NB4 (cell line): ENCODE results near the gene CDKAL1.

ENCODE experiments used
- MYC ChIP-seq: IDR thresholded peaks from 2 replicates; pipeline ENCODE4 v1.6.1; 2011; ENCODE audit warnings: low read depth, low read length
- POLR2A ChIP-seq: IDR thresholded peaks from 2 replicates; pipeline ENCODE4 v1.6.1; 2011; ENCODE audit warnings: mild to moderate bottlenecking; ENCODE audit not compliant: insufficient read length; ENCODE audit errors: extremely low read depth
- TF ChIP-seq, protein P1 (sequence below): IDR thresholded peaks from one replicate; pipeline ENCODE4 v1.5.1; 2012; ENCODE audit warnings: low read depth, low read length
- TF ChIP-seq, protein P2 (sequence below): IDR thresholded peaks from 2 replicates; pipeline ENCODE4 v1.6.1; 2011; ENCODE audit warnings: low read depth, low read length

DNA sequence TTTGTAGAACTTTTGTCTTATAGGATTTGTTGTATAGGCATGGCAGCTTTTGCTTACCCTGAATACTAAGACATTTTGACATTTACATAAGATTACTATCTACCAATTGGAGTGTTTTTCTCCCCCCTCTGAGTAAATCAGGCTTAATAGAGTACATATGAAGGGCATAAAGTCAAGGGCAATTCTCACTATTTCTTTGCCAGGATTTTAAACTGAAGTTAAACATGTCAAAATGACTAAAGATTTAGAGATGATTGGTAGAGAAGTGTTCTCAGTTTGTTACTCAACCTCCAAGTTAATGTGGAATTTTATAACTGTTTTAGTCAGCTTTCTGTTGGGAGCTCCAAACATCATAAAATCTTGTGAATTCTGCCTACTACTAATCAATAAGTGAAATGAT lies 157.8 kb downstream of the CDKAL1 start:
- TF ChIP-seq, protein P1, sequence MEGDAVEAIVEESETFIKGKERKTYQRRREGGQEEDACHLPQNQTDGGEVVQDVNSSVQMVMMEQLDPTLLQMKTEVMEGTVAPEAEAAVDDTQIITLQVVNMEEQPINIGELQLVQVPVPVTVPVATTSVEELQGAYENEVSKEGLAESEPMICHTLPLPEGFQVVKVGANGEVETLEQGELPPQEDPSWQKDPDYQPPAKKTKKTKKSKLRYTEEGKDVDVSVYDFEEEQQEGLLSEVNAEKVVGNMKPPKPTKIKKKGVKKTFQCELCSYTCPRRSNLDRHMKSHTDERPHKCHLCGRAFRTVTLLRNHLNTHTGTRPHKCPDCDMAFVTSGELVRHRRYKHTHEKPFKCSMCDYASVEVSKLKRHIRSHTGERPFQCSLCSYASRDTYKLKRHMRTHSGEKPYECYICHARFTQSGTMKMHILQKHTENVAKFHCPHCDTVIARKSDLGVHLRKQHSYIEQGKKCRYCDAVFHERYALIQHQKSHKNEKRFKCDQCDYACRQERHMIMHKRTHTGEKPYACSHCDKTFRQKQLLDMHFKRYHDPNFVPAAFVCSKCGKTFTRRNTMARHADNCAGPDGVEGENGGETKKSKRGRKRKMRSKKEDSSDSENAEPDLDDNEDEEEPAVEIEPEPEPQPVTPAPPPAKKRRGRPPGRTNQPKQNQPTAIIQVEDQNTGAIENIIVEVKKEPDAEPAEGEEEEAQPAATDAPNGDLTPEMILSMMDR: no peak
- TF ChIP-seq, protein P2, sequence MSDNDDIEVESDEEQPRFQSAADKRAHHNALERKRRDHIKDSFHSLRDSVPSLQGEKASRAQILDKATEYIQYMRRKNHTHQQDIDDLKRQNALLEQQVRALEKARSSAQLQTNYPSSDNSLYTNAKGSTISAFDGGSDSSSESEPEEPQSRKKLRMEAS: no peak
- TF ChIP-seq POLR2A (no peak), MYC (no peak)
